ENCODE results near the gene BUD13. TPM values are rescaled to one million over a fixed set of nuclear protein-coding genes. Genes with fewer than 3 reads are reported as not detected.
A peak's percentile ranks its signal among the peaks of the same experiment; 100 is the strongest.

BUD13 gene
- total and polyA plus RNA-seq, 2 of the 13 experiments (the other 11 are each of a cell fraction or from before 2014, with no cell fraction given): 13.3 to 25.9 TPM

DNA sequence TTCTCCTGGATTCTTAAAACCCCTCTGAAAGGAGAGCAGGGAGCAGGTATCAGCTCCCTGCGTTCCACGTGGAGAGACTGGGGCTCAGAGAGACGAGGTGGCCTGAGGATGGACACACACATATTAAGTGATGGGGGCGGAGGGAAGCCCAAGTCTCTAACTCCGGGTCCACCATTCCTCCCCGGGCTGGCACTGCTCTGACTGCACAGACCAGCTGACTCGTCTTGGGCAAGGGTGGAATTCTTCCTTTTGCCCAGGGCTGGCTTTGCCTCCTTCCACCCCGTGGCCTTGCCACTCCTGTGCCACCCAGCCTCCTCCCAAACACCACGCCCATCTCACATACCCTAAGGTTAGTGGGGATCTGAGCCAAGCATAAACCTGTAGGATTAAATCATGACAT is 65.0 kb downstream of the BUD13 start (continued):
- TF ChIP-seq, protein P1, sequence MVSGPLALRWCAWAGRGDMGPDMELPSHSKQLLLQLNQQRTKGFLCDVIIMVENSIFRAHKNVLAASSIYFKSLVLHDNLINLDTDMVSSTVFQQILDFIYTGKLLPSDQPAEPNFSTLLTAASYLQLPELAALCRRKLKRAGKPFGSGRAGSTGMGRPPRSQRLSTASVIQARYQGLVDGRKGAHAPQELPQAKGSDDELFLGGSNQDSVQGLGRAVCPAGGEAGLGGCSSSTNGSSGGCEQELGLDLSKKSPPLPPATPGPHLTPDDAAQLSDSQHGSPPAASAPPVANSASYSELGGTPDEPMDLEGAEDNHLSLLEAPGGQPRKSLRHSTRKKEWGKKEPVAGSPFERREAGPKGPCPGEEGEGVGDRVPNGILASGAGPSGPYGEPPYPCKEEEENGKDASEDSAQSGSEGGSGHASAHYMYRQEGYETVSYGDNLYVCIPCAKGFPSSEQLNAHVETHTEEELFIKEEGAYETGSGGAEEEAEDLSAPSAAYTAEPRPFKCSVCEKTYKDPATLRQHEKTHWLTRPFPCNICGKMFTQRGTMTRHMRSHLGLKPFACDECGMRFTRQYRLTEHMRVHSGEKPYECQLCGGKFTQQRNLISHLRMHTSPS (CRISPR knock-in tag; IDR thresholded peaks at IDR 0.05; ENCODE audit: low read depth): no peak
- TF ChIP-seq MIXL1 (CRISPR knock-in tag; IDR thresholded peaks at IDR 0.05): no peak
- TF ChIP-seq ZKSCAN8 (CRISPR knock-in tag; IDR thresholded peaks at IDR 0.05; ENCODE audit: borderline replicate concordance): no peak
- TF ChIP-seq, protein P2, sequence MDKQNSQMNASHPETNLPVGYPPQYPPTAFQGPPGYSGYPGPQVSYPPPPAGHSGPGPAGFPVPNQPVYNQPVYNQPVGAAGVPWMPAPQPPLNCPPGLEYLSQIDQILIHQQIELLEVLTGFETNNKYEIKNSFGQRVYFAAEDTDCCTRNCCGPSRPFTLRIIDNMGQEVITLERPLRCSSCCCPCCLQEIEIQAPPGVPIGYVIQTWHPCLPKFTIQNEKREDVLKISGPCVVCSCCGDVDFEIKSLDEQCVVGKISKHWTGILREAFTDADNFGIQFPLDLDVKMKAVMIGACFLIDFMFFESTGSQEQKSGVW (CRISPR knock-in tag; IDR thresholded peaks at IDR 0.05; ENCODE audit: borderline replicate concordance): no peak
- TF ChIP-seq ZNF20 (CRISPR knock-in tag; IDR thresholded peaks at IDR 0.05): no peak
- no peak for TF ChIP-seq ARNT2 (CRISPR knock-in tag; IDR thresholded peaks at IDR 0.05; ENCODE audit: low read depth)

DNA sequence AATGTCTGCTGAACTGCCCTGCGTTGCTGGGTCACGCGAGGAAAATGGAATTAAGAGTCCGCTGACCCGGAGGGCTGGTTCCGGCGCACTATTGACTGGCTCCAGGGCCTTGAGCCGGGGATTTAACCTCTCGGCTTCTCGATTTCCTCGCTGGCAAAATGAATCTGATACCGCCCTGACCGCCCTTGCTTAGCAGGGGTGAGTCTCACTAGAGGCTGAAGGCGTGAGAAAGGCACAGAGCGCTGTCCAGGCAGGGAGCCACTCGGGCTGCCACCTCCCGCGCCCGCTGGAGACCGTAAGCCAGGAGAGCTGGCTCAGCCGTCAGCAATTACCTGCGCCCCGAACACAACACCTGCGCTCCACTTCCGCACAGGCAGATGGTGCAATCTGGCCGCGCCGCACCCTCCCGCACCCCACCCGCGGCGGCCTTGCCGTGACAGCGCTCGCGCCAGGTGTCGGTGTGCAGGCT is 65.6 kb downstream of the BUD13 start:
- CTCF ChIA-PET (ENCODE audit: low intra/inter-chr PET ratio, low total read pairs): no interaction called here
- no peak for DNase-seq (ENCODE audit: low spot score)

More for the DNA sequence above, 65.6 kb downstream of the BUD13 start:
- Histone ChIP-seq H2AFZ (ENCODE audit: low read length) (no peak overlapping the region), H4K20me1 (ENCODE audit: insufficient read depth, low read length) (no peaks in the 10 kb centered on the region), H3K4me1 (ENCODE audit: insufficient read depth, low read length) (peaks cover 12% of the 10 kb centered on the region; the same call in 1 of the 2 replicates), H3K27me3 (ENCODE audit: control insufficient read depth in 1 of 2, insufficient read depth in 2 of 2, low read length in 2 of 2) (peaks cover 2 to 52% of the 10 kb centered on the region in 2 experiments; a peak in 4 of 5 replicates), H3K27ac (ENCODE audit: extremely low read length, insufficient read depth, low read length) (no peak overlapping the region), H3K79me2 (ENCODE audit: insufficient read depth, low read length) (no peaks in the 10 kb centered on the region), H3K36me3 (replicated peaks in 1 of 2; ENCODE audit: control insufficient read depth in 1 of 2, insufficient read depth in 2 of 2, low read length in 2 of 2) (no peaks in the 10 kb centered on the region), H3K9me3 (ENCODE audit: low read length) (no peaks in the 10 kb centered on the region), H3K4me3 (replicated peaks in 1 of 3; ENCODE audit: insufficient read depth in 1 of 3, low read depth in 2 of 3, low read length in 3 of 3) (no peak overlapping the region), H3K9ac (ENCODE audit: insufficient read depth, low read depth, low read length) (no peak overlapping the region), H3K4me2 (ENCODE audit: low read depth, low read length) (peak overlapping the region; percentile 39; the same call in 1 of the 2 replicates)
- in situ Hi-C loops (cut with HindIII; ENCODE audit: extremely low pct_ligation_motif_present, low pct_unique_long_range_greater_than_20kb): no loop called here
- POLR2A ChIA-PET: no interaction called here
- TF ChIP-seq, protein P3, sequence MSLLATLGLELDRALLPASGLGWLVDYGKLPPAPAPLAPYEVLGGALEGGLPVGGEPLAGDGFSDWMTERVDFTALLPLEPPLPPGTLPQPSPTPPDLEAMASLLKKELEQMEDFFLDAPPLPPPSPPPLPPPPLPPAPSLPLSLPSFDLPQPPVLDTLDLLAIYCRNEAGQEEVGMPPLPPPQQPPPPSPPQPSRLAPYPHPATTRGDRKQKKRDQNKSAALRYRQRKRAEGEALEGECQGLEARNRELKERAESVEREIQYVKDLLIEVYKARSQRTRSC (CRISPR knock-in tag; IDR thresholded peaks at IDR 0.05; ENCODE audit: low read depth): no peak
- TF ChIP-seq MXI1 (IDR thresholded peaks at IDR 0.05; ENCODE audit: borderline replicate concordance, low read depth, low read length): no peak
- no peak for TF ChIP-seq PAWR (CRISPR knock-in tag; IDR thresholded peaks at IDR 0.05; ENCODE audit: borderline replicate concordance)
- ATAC-seq: peak; percentile 31; the same call in 1 of the 3 replicates
- intact Hi-C loops (cut with micrococcal nuclease; ENCODE audit: unreplicated experiment): no loop called here
- no TSS peak for BruUV-seq (replicated peaks)
- 42% methylated on average over 16 of the region's 37 CpGs for WGBS (ENCODE audit: low lambda C conversion rate)
- no peak for FAIRE-seq

Data from HepG2 (cell line).